Measurements from ENCODE around the gene CARD11.

Gene CARD11

GRCh38 chr7:3069771-3070449, 26.2 kb upstream of the CARD11 start:
- Histone ChIP-seq H3K4me1 (peaks cover 0 to 15% (median 4%) of the 10 kb centered on the region in 4 donors), H3K4me3 (no peak overlapping the region), H3K36me3 (no peaks in the 10 kb centered on the region), H3K27ac (no peak overlapping the region), H3K27me3 (no peaks in the 10 kb centered on the region), H3K9me3 (no peaks in the 10 kb centered on the region)
- no peak for DNase-seq
- no peak for TF ChIP-seq CTCF (IDR thresholded peaks at IDR 0.05)
- intact Hi-C loops (cut with DNase I; ENCODE audit: low total_unique reads) = no loop called here

DNA sequence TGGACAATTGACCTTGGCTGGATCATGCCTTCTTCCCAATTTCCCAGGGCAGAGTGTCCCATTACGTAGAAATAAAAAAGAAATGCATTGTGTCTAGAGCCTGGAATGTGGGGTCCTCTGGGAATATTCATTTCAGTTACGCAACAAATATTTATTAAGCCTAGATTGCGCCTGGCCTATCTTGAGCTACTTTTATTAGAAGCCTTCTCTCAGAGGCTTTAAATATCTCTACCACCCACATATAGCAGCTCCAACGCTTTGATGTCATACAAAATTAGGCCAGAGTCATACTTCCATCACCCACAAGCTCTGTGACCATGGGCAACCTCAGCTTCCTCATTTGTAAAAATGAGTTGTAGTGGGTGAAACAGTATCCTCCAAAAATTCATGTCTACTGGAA, 24.9 kb upstream of the CARD11 start:
- H3K4me1 ChIP-seq = peaks cover 0 to 15% (median 4%) of the 10 kb centered on the region in 4 donors
- no peak overlapping the region for H3K4me3 ChIP-seq
- H3K9me3 ChIP-seq = no peaks in the 10 kb centered on the region
- no peak for DNase-seq
- peaks cover 0 to 3% of the 10 kb centered on the region in 2 donors for H3K27me3 ChIP-seq
- intact Hi-C loops (cut with DNase I; ENCODE audit: low total_unique reads) = no loop called here
- no peak for TF ChIP-seq CTCF (IDR thresholded peaks at IDR 0.05)
- H3K36me3 ChIP-seq = no peaks in the 10 kb centered on the region
- H3K27ac ChIP-seq = peak overlapping the region in 1 of 2 donors; percentile 44

DNA sequence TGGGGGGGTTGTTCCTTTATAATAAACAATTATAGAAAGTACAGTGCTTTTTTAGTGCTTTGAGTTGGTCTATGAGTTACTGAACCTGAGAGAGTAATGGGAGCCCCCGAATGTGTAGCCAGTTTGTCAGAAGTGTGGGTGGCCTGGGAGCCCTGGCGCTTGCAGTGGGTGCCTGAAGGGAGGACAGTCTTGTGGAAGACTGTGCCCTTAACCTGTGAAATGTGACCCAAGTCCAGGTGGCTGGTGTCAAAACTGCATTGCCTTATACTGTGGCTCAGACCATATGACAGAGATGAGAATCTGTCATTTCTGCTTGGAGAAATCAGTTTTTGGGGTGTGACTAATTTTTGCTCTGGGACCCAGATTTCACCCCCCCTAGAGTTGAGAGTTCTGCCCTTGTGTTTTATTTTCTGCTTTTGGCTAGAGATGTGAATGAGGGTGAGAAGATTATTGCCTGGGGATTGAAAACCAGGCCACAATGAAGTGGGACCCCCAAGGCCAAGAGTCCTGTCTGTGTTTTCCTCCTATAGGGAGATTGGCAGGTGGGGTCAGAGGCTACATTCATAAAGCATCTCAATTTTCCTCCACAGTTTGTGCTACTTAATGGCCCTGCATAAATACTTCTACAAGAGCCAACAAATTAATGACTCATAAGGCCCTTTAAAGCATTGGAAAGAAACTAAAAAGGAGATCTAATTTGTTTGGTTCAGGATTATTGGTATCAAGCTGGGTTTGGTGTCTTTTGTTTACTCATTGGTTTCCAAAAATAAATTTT, 24.1 kb upstream of the CARD11 start:
- Histone ChIP-seq H3K4me3 (no peak overlapping the region), H3K36me3 (no peaks in the 10 kb centered on the region), H3K27me3 (peaks cover 0 to 3% of the 10 kb centered on the region in 2 donors), H3K4me1 (peaks cover 0 to 15% (median 4%) of the 10 kb centered on the region in 4 donors), H3K9me3 (no peaks in the 10 kb centered on the region), H3K27ac (peak overlapping the region in 1 of 2 donors; percentile 44)
- no peak for TF ChIP-seq CTCF (IDR thresholded peaks at IDR 0.05)
- no peak for DNase-seq
- intact Hi-C loops (cut with DNase I; ENCODE audit: low total_unique reads) = no loop called here

GRCh38 chr7:3067193-3067592, 23.5 kb upstream of the CARD11 start:
- no peak overlapping the region for H3K27ac ChIP-seq
- H3K4me3 ChIP-seq = no peak overlapping the region
- no peak for TF ChIP-seq CTCF (IDR thresholded peaks at IDR 0.05)
- no peaks in the 10 kb centered on the region for H3K36me3 ChIP-seq
- intact Hi-C loops (cut with DNase I; ENCODE audit: low total_unique reads) = no loop called here
- no peak for DNase-seq
- H3K4me1 ChIP-seq = peaks cover 0 to 15% (median 4%) of the 10 kb centered on the region in 4 donors
- no peaks in the 10 kb centered on the region for H3K9me3 ChIP-seq
- H3K27me3 ChIP-seq = peaks cover 0 to 3% of the 10 kb centered on the region in 2 donors

GRCh38 chr7:3066506-3066905, 22.8 kb upstream of the CARD11 start:
- no peak for TF ChIP-seq CTCF (IDR thresholded peaks at IDR 0.05)
- no peak overlapping the region for H3K27ac ChIP-seq
- intact Hi-C loops (cut with DNase I; ENCODE audit: low total_unique reads) = no loop called here
- DNase-seq = no peak
- no peaks in the 10 kb centered on the region for H3K36me3 ChIP-seq
- no peak overlapping the region for H3K4me3 ChIP-seq
- H3K9me3 ChIP-seq = no peaks in the 10 kb centered on the region
- peaks cover 0 to 15% (median 4%) of the 10 kb centered on the region in 4 donors for H3K4me1 ChIP-seq
- peaks cover 0 to 3% of the 10 kb centered on the region in 2 donors for H3K27me3 ChIP-seq
